ENCODE results near the gene PCLAF.

PCLAF gene, protein sequence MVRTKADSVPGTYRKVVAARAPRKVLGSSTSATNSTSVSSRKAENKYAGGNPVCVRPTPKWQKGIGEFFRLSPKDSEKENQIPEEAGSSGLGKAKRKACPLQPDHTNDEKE

DNA sequence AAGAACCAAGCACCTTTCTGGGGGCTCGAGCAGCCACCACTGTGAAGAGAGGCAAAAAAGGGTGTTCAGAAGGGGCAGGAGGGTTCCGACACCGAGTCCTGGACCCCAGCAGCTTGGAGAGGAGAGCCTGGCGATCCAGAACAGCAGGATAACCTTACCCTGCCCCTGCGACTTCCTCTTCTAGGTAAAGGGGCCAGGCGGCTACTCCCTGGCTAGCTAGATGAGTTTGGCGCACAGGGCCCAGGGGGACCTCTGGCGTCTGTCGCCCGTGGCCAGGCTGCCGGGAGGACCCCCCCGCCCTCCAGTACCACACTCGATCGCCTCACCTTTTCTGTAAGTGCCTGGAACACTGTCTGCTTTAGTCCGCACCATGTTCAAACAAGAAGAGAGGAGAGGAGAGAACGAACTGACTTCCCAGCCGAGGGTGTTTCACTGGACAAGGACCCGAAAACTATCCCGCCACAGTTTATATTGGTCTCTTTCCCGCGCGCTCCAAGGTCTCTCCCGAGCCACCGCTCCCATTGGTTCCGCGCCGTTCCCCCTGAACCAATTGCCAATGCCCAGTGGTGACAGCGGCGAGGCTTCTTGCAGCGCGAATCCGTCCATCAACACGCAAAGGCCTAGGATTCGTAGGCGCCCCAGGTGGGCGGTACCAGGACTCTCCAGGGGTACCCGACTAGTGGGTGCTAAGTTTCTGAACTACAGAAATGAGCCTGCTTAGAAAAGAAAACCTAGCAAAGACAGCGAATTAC is at the start of gene PCLAF:
Gene PCLAF, minus strand, starts transcription at position 442 of the 752 bp plus-strand sequence. Its CDS starts 70 bp downstream, at position 372.
- H3K4me3 ChIP-seq (ENCODE audit: severe bottlenecking), result peak within 1 kb of the TSS; percentile 52
- TF ChIP-seq, protein P1, sequence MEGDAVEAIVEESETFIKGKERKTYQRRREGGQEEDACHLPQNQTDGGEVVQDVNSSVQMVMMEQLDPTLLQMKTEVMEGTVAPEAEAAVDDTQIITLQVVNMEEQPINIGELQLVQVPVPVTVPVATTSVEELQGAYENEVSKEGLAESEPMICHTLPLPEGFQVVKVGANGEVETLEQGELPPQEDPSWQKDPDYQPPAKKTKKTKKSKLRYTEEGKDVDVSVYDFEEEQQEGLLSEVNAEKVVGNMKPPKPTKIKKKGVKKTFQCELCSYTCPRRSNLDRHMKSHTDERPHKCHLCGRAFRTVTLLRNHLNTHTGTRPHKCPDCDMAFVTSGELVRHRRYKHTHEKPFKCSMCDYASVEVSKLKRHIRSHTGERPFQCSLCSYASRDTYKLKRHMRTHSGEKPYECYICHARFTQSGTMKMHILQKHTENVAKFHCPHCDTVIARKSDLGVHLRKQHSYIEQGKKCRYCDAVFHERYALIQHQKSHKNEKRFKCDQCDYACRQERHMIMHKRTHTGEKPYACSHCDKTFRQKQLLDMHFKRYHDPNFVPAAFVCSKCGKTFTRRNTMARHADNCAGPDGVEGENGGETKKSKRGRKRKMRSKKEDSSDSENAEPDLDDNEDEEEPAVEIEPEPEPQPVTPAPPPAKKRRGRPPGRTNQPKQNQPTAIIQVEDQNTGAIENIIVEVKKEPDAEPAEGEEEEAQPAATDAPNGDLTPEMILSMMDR (IDR thresholded peaks at IDR 0.05; ENCODE audit: poor library complexity, severe bottlenecking), result peak; percentile 30
- peaks cover 19% of the 10 kb centered on the region for H3K4me1 ChIP-seq (ENCODE audit: insufficient read depth, poor library complexity, severe bottlenecking)
- H3K27ac ChIP-seq (ENCODE audit: poor library complexity, severe bottlenecking), result peak within 1 kb of the TSS; percentile 48
- DNase-seq (ENCODE audit: low spot score), result peak; percentile 100
- no peaks in the 10 kb centered on the region for H3K9me3 ChIP-seq (ENCODE audit: severe bottlenecking)
- peaks cover 33% of the 10 kb centered on the region for H3K36me3 ChIP-seq (ENCODE audit: low read depth)
- H3K27me3 ChIP-seq (ENCODE audit: insufficient read depth, poor library complexity, severe bottlenecking), result no peaks in the 10 kb centered on the region
- peak; percentile 99 for ATAC-seq (ENCODE audit: low read depth)

DNA sequence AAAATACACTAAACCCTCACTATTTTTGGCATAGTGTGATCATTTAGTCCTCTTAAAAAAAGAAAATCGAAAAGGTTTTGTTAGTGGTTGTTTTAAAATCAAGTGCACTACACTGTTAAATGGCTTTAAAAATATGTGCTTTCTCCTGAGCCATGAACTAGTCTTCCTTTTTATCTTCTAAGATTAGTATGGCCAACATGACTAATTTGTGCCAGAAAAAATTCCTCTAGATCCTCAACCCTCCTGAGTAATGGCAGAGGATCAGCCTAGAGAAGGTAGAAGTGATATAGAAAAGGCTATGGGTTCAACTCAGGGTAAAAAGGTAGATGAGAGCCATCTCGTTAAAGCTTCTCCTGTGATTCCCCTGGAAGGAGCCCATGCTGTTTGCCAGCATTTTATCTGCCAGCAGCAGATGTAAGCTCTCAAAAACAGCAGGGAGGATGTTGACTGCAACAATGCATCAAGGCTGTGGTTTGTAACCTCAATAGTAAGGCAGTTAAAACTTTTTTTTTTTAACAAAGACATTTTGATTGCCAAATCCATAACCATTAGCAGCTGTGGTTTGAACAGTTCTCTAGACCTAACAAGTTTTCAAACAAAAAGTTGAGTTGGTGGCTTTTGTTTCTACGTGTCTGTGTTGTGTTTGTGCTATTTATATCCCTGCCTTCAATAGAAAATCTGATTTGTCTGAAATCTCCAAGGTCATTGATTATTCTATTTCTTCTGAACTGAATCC is 48.9 kb upstream of the PCLAF start:
- DNase-seq (ENCODE audit: low spot score), result no peak
- H3K27me3 ChIP-seq (ENCODE audit: insufficient read depth, poor library complexity, severe bottlenecking), result no peaks in the 10 kb centered on the region
- H3K4me1 ChIP-seq (ENCODE audit: insufficient read depth, poor library complexity, severe bottlenecking), result no peaks in the 10 kb centered on the region
- no peak overlapping the region for H3K27ac ChIP-seq (ENCODE audit: poor library complexity, severe bottlenecking)
- no peaks in the 10 kb centered on the region for H3K9me3 ChIP-seq (ENCODE audit: severe bottlenecking)
- H3K36me3 ChIP-seq (ENCODE audit: low read depth), result peaks cover 66% of the 10 kb centered on the region
- H3K4me3 ChIP-seq (ENCODE audit: severe bottlenecking), result no peak overlapping the region
- TF ChIP-seq, protein P1 (IDR thresholded peaks at IDR 0.05; ENCODE audit: poor library complexity, severe bottlenecking), result no peak
- no peak for ATAC-seq (ENCODE audit: low read depth)

DNA sequence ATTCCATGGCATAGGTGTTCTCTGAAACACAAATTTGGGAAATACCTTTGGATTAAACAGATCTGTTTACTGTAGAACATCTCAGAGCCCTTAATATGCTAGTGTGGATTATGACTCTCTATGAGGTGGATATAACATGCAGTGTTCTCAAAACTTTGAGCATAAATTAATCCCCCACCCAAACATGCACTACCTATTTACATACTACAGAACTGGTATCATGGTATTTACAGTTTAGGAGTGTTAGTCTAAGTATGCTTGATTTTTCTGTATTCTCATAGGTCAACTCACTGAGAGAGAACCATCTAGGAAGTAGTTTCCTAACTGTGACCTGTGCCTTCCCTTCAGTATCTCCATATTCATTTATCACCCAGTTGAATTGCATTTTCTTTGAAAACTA is 48.2 kb upstream of the PCLAF start:
- Histone ChIP-seq H3K36me3 (ENCODE audit: low read depth) (peaks cover 70% of the 10 kb centered on the region), H3K4me3 (ENCODE audit: severe bottlenecking) (no peak overlapping the region), H3K4me1 (ENCODE audit: insufficient read depth, poor library complexity, severe bottlenecking) (no peaks in the 10 kb centered on the region), H3K27me3 (ENCODE audit: insufficient read depth, poor library complexity, severe bottlenecking) (no peaks in the 10 kb centered on the region), H3K27ac (ENCODE audit: poor library complexity, severe bottlenecking) (no peak overlapping the region), H3K9me3 (ENCODE audit: severe bottlenecking) (no peaks in the 10 kb centered on the region)
- ATAC-seq (ENCODE audit: low read depth), result no peak
- DNase-seq (ENCODE audit: low spot score), result no peak
- TF ChIP-seq, protein P1 (IDR thresholded peaks at IDR 0.05; ENCODE audit: poor library complexity, severe bottlenecking), result no peak

DNA sequence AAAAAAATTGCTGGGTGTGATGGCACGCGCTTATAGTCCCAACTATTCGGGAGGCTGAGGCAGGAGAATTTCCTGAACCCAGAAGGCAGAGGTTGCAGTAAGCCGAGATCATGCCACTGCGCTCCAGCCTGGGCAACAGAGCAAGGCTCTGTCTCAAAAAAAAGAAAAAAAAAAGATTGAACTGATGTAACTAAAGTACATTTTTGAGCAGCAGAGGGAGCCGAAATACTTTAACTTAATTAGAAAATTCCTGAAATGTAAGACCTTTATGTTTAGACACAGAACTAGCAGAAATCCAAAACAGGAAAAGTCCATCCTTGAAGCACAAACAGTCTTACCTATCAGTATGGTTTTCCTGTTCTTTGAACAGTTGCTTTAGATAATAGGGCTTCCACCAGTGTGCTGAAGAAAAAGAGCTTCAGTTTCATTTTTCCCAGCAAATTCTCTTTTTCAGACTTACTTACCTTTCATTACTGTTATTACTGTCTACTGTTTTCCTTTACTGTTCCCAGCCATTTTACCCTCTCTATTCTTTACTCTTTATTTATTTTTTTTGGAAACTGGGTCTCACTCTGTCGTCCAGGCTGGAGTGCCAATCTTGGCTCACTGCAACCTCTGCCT is 45.7 kb upstream of the PCLAF start:
- Histone ChIP-seq H3K4me1 (ENCODE audit: insufficient read depth, poor library complexity, severe bottlenecking) (no peaks in the 10 kb centered on the region), H3K27me3 (ENCODE audit: insufficient read depth, poor library complexity, severe bottlenecking) (no peaks in the 10 kb centered on the region), H3K4me3 (ENCODE audit: severe bottlenecking) (no peak overlapping the region), H3K9me3 (ENCODE audit: severe bottlenecking) (no peaks in the 10 kb centered on the region), H3K36me3 (ENCODE audit: low read depth) (peaks cover 76% of the 10 kb centered on the region), H3K27ac (ENCODE audit: poor library complexity, severe bottlenecking) (no peak overlapping the region)
- TF ChIP-seq, protein P1 (IDR thresholded peaks at IDR 0.05; ENCODE audit: poor library complexity, severe bottlenecking), result peak; percentile 76
- no peak for DNase-seq (ENCODE audit: low spot score)
- ATAC-seq (ENCODE audit: low read depth), result peak; percentile 49; the same call in 2 of the 3 replicates
